GM10847 (cell line): ENCODE results near the gene CARF.

Source experiments
- POLR2A ChIP-seq: IDR thresholded peaks from 2 replicates; pipeline ENCODE4 v1.6.1; 2011; ENCODE audit not compliant: insufficient read length; ENCODE audit errors: extremely low read depth

The CARF gene

GRCh38 chr2:202990501-202990900, 78.4 kb downstream of the CARF start:
- TF ChIP-seq POLR2A: no peak

GRCh38 chr2:203002054-203002821, 90.2 kb downstream of the CARF start:
- TF ChIP-seq POLR2A: no peak

- TF ChIP-seq POLR2A: no peak
These were observed 91.6 kb downstream of the CARF start for GRCh38 chr2:203003716-203004115.

GRCh38 chr2:203014456-203015199, 102.6 kb downstream of the CARF start, which contains the start of gene NBEAL1:
NBEAL1 (plus strand) TSS chr2:203014875; CDS start chr2:203016385, 1,510 bp downstream.
- TF ChIP-seq POLR2A: peak; percentile 44

GRCh38 chr2:203016716-203017115, 104.6 kb downstream of the CARF start:
- TF ChIP-seq POLR2A: no peak

- no peak for TF ChIP-seq POLR2A
These were observed 106.1 kb downstream of the CARF start for GRCh38 chr2:203018181-203018580.

- no peak for TF ChIP-seq POLR2A
These were observed 107.1 kb downstream of the CARF start for GRCh38 chr2:203019142-203019541.

GRCh38 chr2:203021991-203022390, 109.9 kb downstream of the CARF start:
- no peak for TF ChIP-seq POLR2A

GRCh38 chr2:203022751-203023150, 110.7 kb downstream of the CARF start:
- no peak for TF ChIP-seq POLR2A

- no peak for TF ChIP-seq POLR2A
These were observed 113.5 kb downstream of the CARF start for GRCh38 chr2:203025592-203025991.

- TF ChIP-seq POLR2A: no peak
These were observed 118.5 kb downstream of the CARF start for GRCh38 chr2:203030545-203030944.

GRCh38 chr2:203030991-203031390, 118.9 kb downstream of the CARF start:
- TF ChIP-seq POLR2A: no peak

GRCh38 chr2:203033395-203033794, 121.3 kb downstream of the CARF start:
- TF ChIP-seq POLR2A: no peak

- no peak for TF ChIP-seq POLR2A
These were observed 123.9 kb downstream of the CARF start for GRCh38 chr2:203035879-203036470.
